Rectal smooth muscle tissue (tissue), 1 donor: ENCODE measurements around the gene GPR149.

ENCODE experiments used
- H3K27ac ChIP-seq: one replicate; pipeline ENCODE4 v1.7.0; 2013; ENCODE audit warnings: low read depth, low read length, inconsistent platforms
- H3K27me3 ChIP-seq: one replicate; pipeline ENCODE4 v1.7.0; 2013; ENCODE audit warnings: low read length; ENCODE audit not compliant: control insufficient read depth, insufficient read depth
- H3K36me3 ChIP-seq: one replicate; pipeline ENCODE4 v1.7.0; 2013; ENCODE audit warnings: low read length; ENCODE audit not compliant: control insufficient read depth, insufficient read depth
- H3K4me1 ChIP-seq: one replicate; pipeline ENCODE4 v1.7.0; 2013; ENCODE audit warnings: low read length; ENCODE audit not compliant: control insufficient read depth, insufficient read depth
- H3K4me3 ChIP-seq: one replicate; pipeline ENCODE4 v1.7.0; 2013; ENCODE audit warnings: low read length
- H3K9ac ChIP-seq: one replicate; pipeline ENCODE4 v1.7.0; 2013; ENCODE audit warnings: low read length

The GPR149 gene

GRCh38 chr3:154327871-154328270 lies 102.1 kb downstream of the GPR149 start:
- Histone ChIP-seq H3K4me1 (no peaks in the 10 kb centered on the region), H3K4me3 (no peak overlapping the region), H3K9ac (no peak overlapping the region), H3K27me3 (no peaks in the 10 kb centered on the region), H3K36me3 (no peaks in the 10 kb centered on the region), H3K27ac (no peak overlapping the region)

GRCh38 chr3:154324919-154325318 lies 105.1 kb downstream of the GPR149 start:
- H3K4me3 ChIP-seq, result peak overlapping the region; percentile 97
- H3K27ac ChIP-seq, result peak overlapping the region; percentile 81
- no peaks in the 10 kb centered on the region for H3K27me3 ChIP-seq
- H3K36me3 ChIP-seq, result peaks cover 2% of the 10 kb centered on the region
- H3K4me1 ChIP-seq, result peaks cover 3% of the 10 kb centered on the region
- no peak overlapping the region for H3K9ac ChIP-seq

- peaks cover 2% of the 10 kb centered on the region for H3K36me3 ChIP-seq
- peak within 1 kb of the TSS; percentile 81 for H3K27ac ChIP-seq
- H3K4me3 ChIP-seq, result peak within 1 kb of the TSS; percentile 97
- peaks cover 3% of the 10 kb centered on the region for H3K4me1 ChIP-seq
- peak within 1 kb of the TSS; percentile 83 for H3K9ac ChIP-seq
- no peaks in the 10 kb centered on the region for H3K27me3 ChIP-seq
These were observed 105.9 kb downstream of the GPR149 start, which contains the start of gene DHX36 for GRCh38 chr3:154323891-154324738. TSS of gene DHX36 (minus strand) at chr3:154324487. CDS start at chr3:154324416, 71 bp downstream.

- Histone ChIP-seq H3K27me3 (no peaks in the 10 kb centered on the region), H3K4me1 (no peaks in the 10 kb centered on the region), H3K36me3 (peaks cover 5% of the 10 kb centered on the region), H3K4me3 (no peak overlapping the region), H3K27ac (no peak overlapping the region), H3K9ac (no peak overlapping the region)
These were observed 112.8 kb downstream of the GPR149 start for GRCh38 chr3:154316974-154317767.

- Histone ChIP-seq H3K27me3 (no peaks in the 10 kb centered on the region), H3K36me3 (peaks cover 3% of the 10 kb centered on the region)
These were observed 115.8 kb downstream of the GPR149 start for GRCh38 chr3:154314152-154314551.

GRCh38 chr3:154310840-154311239 lies 119.2 kb downstream of the GPR149 start:
- Histone ChIP-seq H3K27me3 (no peaks in the 10 kb centered on the region), H3K4me1 (no peaks in the 10 kb centered on the region), H3K4me3 (no peak overlapping the region), H3K27ac (no peak overlapping the region), H3K9ac (no peak overlapping the region), H3K36me3 (peaks cover 3% of the 10 kb centered on the region)

More at GRCh38 chr3:154314152-154314551, 115.8 kb downstream of the GPR149 start:
- Histone ChIP-seq H3K4me1 (no peaks in the 10 kb centered on the region), H3K4me3 (no peak overlapping the region), H3K27ac (no peak overlapping the region), H3K9ac (no peak overlapping the region)

GRCh38 chr3:154307363-154307762 lies 122.6 kb downstream of the GPR149 start:
- no peaks in the 10 kb centered on the region for H3K4me1 ChIP-seq
- no peak overlapping the region for H3K27ac ChIP-seq
- no peak overlapping the region for H3K4me3 ChIP-seq
- no peaks in the 10 kb centered on the region for H3K27me3 ChIP-seq
- no peak overlapping the region for H3K9ac ChIP-seq
- H3K36me3 ChIP-seq, result peaks cover 14% of the 10 kb centered on the region

GRCh38 chr3:154304936-154305335 lies 125.1 kb downstream of the GPR149 start:
- Histone ChIP-seq H3K9ac (no peak overlapping the region), H3K36me3 (peaks cover 21% of the 10 kb centered on the region), H3K27me3 (no peaks in the 10 kb centered on the region), H3K4me1 (no peaks in the 10 kb centered on the region), H3K4me3 (no peak overlapping the region), H3K27ac (no peak overlapping the region)

GRCh38 chr3:154304116-154304786 lies 125.7 kb downstream of the GPR149 start:
- H3K36me3 ChIP-seq, result peaks cover 24% of the 10 kb centered on the region

GRCh38 chr3:154301561-154301960 lies 128.4 kb downstream of the GPR149 start:
- Histone ChIP-seq H3K36me3 (peaks cover 27% of the 10 kb centered on the region), H3K4me3 (no peak overlapping the region), H3K9ac (no peak overlapping the region), H3K4me1 (no peaks in the 10 kb centered on the region), H3K27me3 (no peaks in the 10 kb centered on the region), H3K27ac (no peak overlapping the region)

More at GRCh38 chr3:154304116-154304786, 125.7 kb downstream of the GPR149 start:
- H3K27me3 ChIP-seq, result no peaks in the 10 kb centered on the region
- no peak overlapping the region for H3K4me3 ChIP-seq
- no peak overlapping the region for H3K27ac ChIP-seq
- H3K9ac ChIP-seq, result no peak overlapping the region
- H3K4me1 ChIP-seq, result no peaks in the 10 kb centered on the region

GRCh38 chr3:154294016-154294415 lies 136.0 kb downstream of the GPR149 start:
- H3K27me3 ChIP-seq, result no peaks in the 10 kb centered on the region
- no peak overlapping the region for H3K9ac ChIP-seq
- H3K4me1 ChIP-seq, result no peaks in the 10 kb centered on the region
- H3K36me3 ChIP-seq, result peaks cover 12% of the 10 kb centered on the region
- H3K4me3 ChIP-seq, result no peak overlapping the region
- H3K27ac ChIP-seq, result no peak overlapping the region

GRCh38 chr3:154290187-154290586 lies 139.8 kb downstream of the GPR149 start:
- H3K27ac ChIP-seq, result no peak overlapping the region
- no peak overlapping the region for H3K4me3 ChIP-seq
- H3K4me1 ChIP-seq, result no peaks in the 10 kb centered on the region
- no peaks in the 10 kb centered on the region for H3K27me3 ChIP-seq
- no peak overlapping the region for H3K9ac ChIP-seq
- H3K36me3 ChIP-seq, result peaks cover 12% of the 10 kb centered on the region
